GM23248 (cell line): ENCODE data around the gene ADNP2.

Source experiments
- EZH2 ChIP-seq: fragments of 200-600 bp; sonication (generic); IDR thresholded peaks from 2 replicates; pipeline ENCODE4 v1.6.1; 2018; ENCODE audit warnings: antibody characterized with exemption, mild to moderate bottlenecking; ENCODE audit not compliant: insufficient read depth, poor library complexity, severe bottlenecking
- EZH2phosphoT487 ChIP-seq: fragments of 200-600 bp; sonication (generic); IDR thresholded peaks from 2 replicates; pipeline ENCODE4 v1.6.1; 2018; ENCODE audit warnings: antibody characterized with exemption, moderate library complexity, mild to moderate bottlenecking, low read depth; ENCODE audit not compliant: insufficient read depth

- no peak for TF ChIP-seq EZH2
- TF ChIP-seq EZH2phosphoT487 = no peak
Observed at GRCh38 chr18:80127635-80128034, 18.6 kb downstream of the ADNP2 start.
